CD14-positive monocyte (primary cell): Measurements from ENCODE around the gene LMX1B. TPM values are rescaled to one million over a fixed set of nuclear protein-coding genes. Genes with fewer than 3 reads are reported as not detected.

ENCODE experiments used
- DNase-seq, 3 donors: peaks; one replicate each; pipeline ENCODE4 v3.0.0-alpha.2; 2011 to 2022
- H2AFZ ChIP-seq: 2 replicates; pipeline ENCODE4 v1.6.0; 2012; ENCODE audit warnings: mild to moderate bottlenecking, low read depth, low read length, inconsistent platforms; ENCODE audit not compliant: insufficient read depth, poor library complexity, severe bottlenecking
- H3K27ac ChIP-seq, 2 donors: 1 replicate in 1 of 2; 2 replicates in 1 of 2; pipeline ENCODE4 v1.5.1; 2012 to 2013; ENCODE audit warnings: low read length in 2 of 2, control low read depth in 1 of 2, inconsistent platforms in 1 of 2, low read depth in 1 of 2, mild to moderate bottlenecking in 1 of 2
- H3K27me3 ChIP-seq, 2 donors: one replicate each; pipeline versions ENCODE4 v1.6.0 to v1.6.1; 2011 to 2013; ENCODE audit warnings: low read length in 2 of 2; ENCODE audit not compliant: control insufficient read depth in 2 of 2, insufficient read depth in 2 of 2
- H3K36me3 ChIP-seq, 2 donors: replicated peaks in 1 of 2; 1 replicate in 1 of 2; 2 replicates in 1 of 2; pipeline versions ENCODE4 v1.5.1 to v1.6.1; 2012 to 2013; ENCODE audit warnings: low read length in 2 of 2, control low read depth in 1 of 2, inconsistent platforms in 1 of 2, mild to moderate bottlenecking in 1 of 2; ENCODE audit not compliant: insufficient read depth in 2 of 2, control insufficient read depth in 1 of 2
- H3K4me1 ChIP-seq, 2 donors: 1 replicate in 1 of 2; 2 replicates in 1 of 2; pipeline versions ENCODE4 v1.5.1 to v1.6.1; 2012 to 2013; ENCODE audit warnings: low read length in 2 of 2, control low read depth in 1 of 2, inconsistent platforms in 1 of 2, mild to moderate bottlenecking in 1 of 2, moderate library complexity in 1 of 2; ENCODE audit not compliant: insufficient read depth in 2 of 2, control insufficient read depth in 1 of 2
- H3K4me2 ChIP-seq: replicated peaks from 2 replicates; pipeline ENCODE3; 2012; ENCODE audit warnings: low read length, moderate library complexity, mild to moderate bottlenecking; ENCODE audit not compliant: poor library complexity, severe bottlenecking; ENCODE audit errors: extremely low read depth
- H3K4me3 ChIP-seq, 3 experiments: fragments of 200-600 bp in 1 of 3; sonication (generic) in 1 of 3; replicated peaks in 1 of 3; 1 replicate in 2 of 3; 2 replicates in 1 of 3; pipeline ENCODE4 v1.5.1; 2011 to 2013; ENCODE audit warnings: low read length in 3 of 3, mild to moderate bottlenecking in 3 of 3, control low read depth in 2 of 3, low read depth in 2 of 3, inconsistent platforms in 1 of 3, moderate library complexity in 1 of 3
- H3K79me2 ChIP-seq: 2 replicates; pipeline ENCODE4 v1.6.0; 2012; ENCODE audit warnings: mild to moderate bottlenecking, control low read depth, inconsistent platforms, low read length, moderate library complexity; ENCODE audit not compliant: insufficient read depth
- H3K9ac ChIP-seq: 2 replicates; pipeline ENCODE4 v1.6.0; 2017; ENCODE audit warnings: low read length, mild to moderate bottlenecking; ENCODE audit not compliant: insufficient read depth, poor library complexity, severe bottlenecking
- H3K9me3 ChIP-seq, 2 donors: replicated peaks in 1 of 2; 1 replicate in 1 of 2; 2 replicates in 1 of 2; pipeline versions ENCODE4 v1.5.1 to v1.6.1; 2012 to 2013; ENCODE audit warnings: low read length in 2 of 2, control low read depth in 1 of 2; ENCODE audit not compliant: control insufficient read depth in 1 of 2, insufficient read depth in 1 of 2
- H4K20me1 ChIP-seq: 2 replicates; pipeline ENCODE4 v1.6.0; 2012; ENCODE audit warnings: mild to moderate bottlenecking, low read length, control low read depth, moderate library complexity; ENCODE audit not compliant: insufficient read depth
- H3K27ac Mint-ChIP-seq, 7 donors: one replicate each; pipeline ENCODE4 v1.8.0; 2020; ENCODE audit warnings: mild to moderate bottlenecking in 7 of 7, mixed read lengths in 7 of 7, moderate library complexity in 6 of 7, inconsistent platforms in 2 of 7
- H3K27me3 Mint-ChIP-seq, 3 donors: one replicate each; pipeline ENCODE4 v1.8.0; 2021 to 2022; ENCODE audit warnings: low read depth in 3 of 3, mild to moderate bottlenecking in 3 of 3, mixed read lengths in 3 of 3, moderate library complexity in 3 of 3, inconsistent platforms in 1 of 3
- H3K36me3 Mint-ChIP-seq, 2 donors: one replicate each; pipeline ENCODE4 v1.8.0; 2020; ENCODE audit warnings: mixed read lengths in 2 of 2, inconsistent platforms in 1 of 2, mild to moderate bottlenecking in 1 of 2
- H3K4me1 Mint-ChIP-seq: one replicate; pipeline ENCODE4 v1.8.0; 2020; ENCODE audit warnings: mild to moderate bottlenecking, mixed read lengths
- H3K4me3 Mint-ChIP-seq, 2 donors: one replicate each; pipeline ENCODE4 v1.8.0; 2020; ENCODE audit warnings: mild to moderate bottlenecking in 2 of 2, mixed read lengths in 2 of 2, moderate library complexity in 1 of 2
- H3K9me3 Mint-ChIP-seq, 7 donors: one replicate each; pipeline ENCODE4 v1.8.0; 2020 to 2022; ENCODE audit warnings: mixed read lengths in 7 of 7, mild to moderate bottlenecking in 6 of 7, moderate library complexity in 6 of 7, inconsistent platforms in 2 of 7
- CTCF ChIP-seq: fragments of 200-600 bp; IDR thresholded peaks from one replicate; pipeline ENCODE4 v1.8.0; 2022; ENCODE audit warnings: antibody characterized with exemption, mild to moderate bottlenecking
- WGBS: methylation state at CpG from one replicate; pipeline ENCODE4 v1.1.5; 2013; ENCODE audit warnings: missing lambda C conversion rate; ENCODE audit not compliant: insufficient coverage; 5-methylcytosine and 5-hydroxymethylcytosine counted together
- intact Hi-C, 2 donors: fragments of 100-400 bp; cut with micrococcal nuclease; formaldehyde crosslinking; loops; one replicate each; pipeline versions ENCODE4 v1.15.0 to v1.15.1; 2023
- polyA plus RNA-seq, 3 donors: library from polyadenylated mRNA; depleted of rRNA in 1 of 3; unstranded in 2 of 3; stranded (reverse) in 1 of 3; fragments of 300-500 nt in 2 of 3; fragments of >200 nt in 1 of 3; fragmentation: Illumina TruSeq in 2 of 3; gene quantifications; 1 replicate in 2 of 3; 2 replicates in 1 of 3; pipeline ENCODE4 v1.2.3, GENCODE V29; 2012 to 2021

Gene LMX1B
- polyA plus RNA-seq, 3 donors: not detected

GRCh38 chr9:126588491-126589168 lies 25.1 kb upstream of the LMX1B start:
- no peaks in the 10 kb centered on the region for H3K36me3 ChIP-seq
- no peak overlapping the region for H3K4me3 ChIP-seq
- H3K79me2 ChIP-seq: no peaks in the 10 kb centered on the region
- no peaks in the 10 kb centered on the region for H4K20me1 ChIP-seq
- no peak overlapping the region for H2AFZ ChIP-seq
- H3K4me1 Mint-ChIP-seq: no peaks in the 10 kb centered on the region
- no peak overlapping the region for H3K4me2 ChIP-seq
- H3K27ac Mint-ChIP-seq: no peak overlapping the region
- H3K9me3 Mint-ChIP-seq: peaks cover 0 to 5% (median 0%) of the 10 kb centered on the region in 7 donors
- intact Hi-C loops: no loop called here
- TF ChIP-seq CTCF: no peak
- H3K27me3 Mint-ChIP-seq: peaks cover 35 to 56% (median 38%) of the 10 kb centered on the region in 3 donors
- WGBS: 88% methylated on average over 8 of the region's 10 CpGs
- no peak overlapping the region for H3K27ac ChIP-seq
- no peaks in the 10 kb centered on the region for H3K9me3 ChIP-seq
- no peak overlapping the region for H3K4me3 Mint-ChIP-seq
- no peak for DNase-seq
- no peak overlapping the region for H3K9ac ChIP-seq
- no peaks in the 10 kb centered on the region for H3K4me1 ChIP-seq
- no peaks in the 10 kb centered on the region for H3K36me3 Mint-ChIP-seq
- peaks cover 8 to 32% of the 10 kb centered on the region in 2 donors for H3K27me3 ChIP-seq

- H3K27ac Mint-ChIP-seq: peak overlapping the region in 1 of 7 donors; percentile 45
- H3K27me3 Mint-ChIP-seq: peaks cover 34 to 58% (median 35%) of the 10 kb centered on the region in 3 donors
- no peak for TF ChIP-seq CTCF
- no peak overlapping the region for H2AFZ ChIP-seq
- 95% methylated on average over 4 of the region's 6 CpGs for WGBS
- H3K36me3 Mint-ChIP-seq: no peaks in the 10 kb centered on the region
- H3K4me1 Mint-ChIP-seq: peaks cover 3% of the 10 kb centered on the region
- H3K27me3 ChIP-seq: peaks cover 8 to 33% of the 10 kb centered on the region in 2 donors
- H3K36me3 ChIP-seq: no peaks in the 10 kb centered on the region
- H3K27ac ChIP-seq: no peak overlapping the region
- H3K9me3 ChIP-seq: no peaks in the 10 kb centered on the region
- H3K79me2 ChIP-seq: no peaks in the 10 kb centered on the region
- H3K4me2 ChIP-seq: no peak overlapping the region
- no peak overlapping the region for H3K9ac ChIP-seq
- peaks cover 0 to 5% (median 0%) of the 10 kb centered on the region in 7 donors for H3K9me3 Mint-ChIP-seq
- no peaks in the 10 kb centered on the region for H3K4me1 ChIP-seq
- intact Hi-C loops: no loop called here
- no peak overlapping the region for H3K4me3 ChIP-seq
- no peak for DNase-seq
- no peaks in the 10 kb centered on the region for H4K20me1 ChIP-seq
- no peak overlapping the region for H3K4me3 Mint-ChIP-seq
Measured at GRCh38 chr9:126589349-126589748, 24.4 kb upstream of the LMX1B start.
